Measurements from ENCODE around the gene SEPTIN1.
A peak's percentile ranks its signal among the peaks of the same experiment; 100 is the strongest.

SEPTIN1 gene

DNA sequence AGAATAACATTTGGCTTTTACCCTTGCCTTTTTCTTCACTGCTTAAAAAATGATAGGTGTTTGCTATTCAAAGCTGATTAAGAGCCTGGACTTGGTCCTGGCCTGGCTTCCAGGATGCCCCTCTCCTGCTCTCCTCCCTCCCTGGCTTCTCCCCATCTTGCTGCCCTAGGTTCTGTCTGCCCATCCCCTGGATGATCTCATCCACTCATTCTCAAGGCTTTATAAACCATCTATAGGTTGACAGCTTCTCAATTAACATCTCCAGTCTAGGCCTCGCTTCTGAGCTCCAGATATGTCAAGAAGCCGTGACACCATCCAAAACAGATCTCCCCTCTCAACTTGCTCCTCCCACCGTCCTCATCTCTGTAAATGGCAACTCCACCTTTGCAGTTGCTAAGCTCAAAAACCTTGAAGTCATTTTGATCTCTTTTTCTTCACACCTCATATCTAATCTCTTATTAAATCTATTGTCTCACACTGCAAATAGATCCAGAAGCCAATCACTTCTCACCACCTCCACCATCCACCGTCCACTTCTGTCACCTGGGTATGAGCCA is 33.8 kb upstream of the SEPTIN1 start:
- TF ChIP-seq, protein P1, sequence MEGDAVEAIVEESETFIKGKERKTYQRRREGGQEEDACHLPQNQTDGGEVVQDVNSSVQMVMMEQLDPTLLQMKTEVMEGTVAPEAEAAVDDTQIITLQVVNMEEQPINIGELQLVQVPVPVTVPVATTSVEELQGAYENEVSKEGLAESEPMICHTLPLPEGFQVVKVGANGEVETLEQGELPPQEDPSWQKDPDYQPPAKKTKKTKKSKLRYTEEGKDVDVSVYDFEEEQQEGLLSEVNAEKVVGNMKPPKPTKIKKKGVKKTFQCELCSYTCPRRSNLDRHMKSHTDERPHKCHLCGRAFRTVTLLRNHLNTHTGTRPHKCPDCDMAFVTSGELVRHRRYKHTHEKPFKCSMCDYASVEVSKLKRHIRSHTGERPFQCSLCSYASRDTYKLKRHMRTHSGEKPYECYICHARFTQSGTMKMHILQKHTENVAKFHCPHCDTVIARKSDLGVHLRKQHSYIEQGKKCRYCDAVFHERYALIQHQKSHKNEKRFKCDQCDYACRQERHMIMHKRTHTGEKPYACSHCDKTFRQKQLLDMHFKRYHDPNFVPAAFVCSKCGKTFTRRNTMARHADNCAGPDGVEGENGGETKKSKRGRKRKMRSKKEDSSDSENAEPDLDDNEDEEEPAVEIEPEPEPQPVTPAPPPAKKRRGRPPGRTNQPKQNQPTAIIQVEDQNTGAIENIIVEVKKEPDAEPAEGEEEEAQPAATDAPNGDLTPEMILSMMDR (IDR thresholded peaks at IDR 0.05; ENCODE audit: low read length) = no peak
- no peak for TF ChIP-seq EZH2 (IDR thresholded peaks at IDR 0.05; ENCODE audit: borderline replicate concordance, low read length)
- Histone ChIP-seq H3K79me2 (ENCODE audit: insufficient read depth, low read length) (no peaks in the 10 kb centered on the region), H3K9ac (ENCODE audit: low read length) (no peak overlapping the region; the same call in 1 of the 2 replicates), H3K27ac (ENCODE audit: low read depth, low read length, poor library complexity, severe bottlenecking) (peak overlapping the region; percentile 26), H3K4me2 (ENCODE audit: low read length) (no peak overlapping the region), H3K4me3 (ENCODE audit: low read depth, low read length, poor library complexity, severe bottlenecking) (no peak overlapping the region), H3K4me1 (ENCODE audit: insufficient read depth, low read length, severe bottlenecking) (peaks cover 19% of the 10 kb centered on the region), H3F3A (ENCODE audit: insufficient read depth, low read length) (no peaks in the 10 kb centered on the region), H4K20me1 (ENCODE audit: insufficient read depth, low read length) (no peaks in the 10 kb centered on the region), H3K9me3 (ENCODE audit: low read length) (no peaks in the 10 kb centered on the region), H2AFZ (ENCODE audit: low read length) (no peak overlapping the region), H3K27me3 (ENCODE audit: insufficient read depth, low read length) (no peaks in the 10 kb centered on the region), H3K36me3 (ENCODE audit: insufficient read depth, low read length) (peaks cover 45% of the 10 kb centered on the region), H3K9me2 (ENCODE audit: low read depth, low read length) (no peaks in the 10 kb centered on the region)

DNA sequence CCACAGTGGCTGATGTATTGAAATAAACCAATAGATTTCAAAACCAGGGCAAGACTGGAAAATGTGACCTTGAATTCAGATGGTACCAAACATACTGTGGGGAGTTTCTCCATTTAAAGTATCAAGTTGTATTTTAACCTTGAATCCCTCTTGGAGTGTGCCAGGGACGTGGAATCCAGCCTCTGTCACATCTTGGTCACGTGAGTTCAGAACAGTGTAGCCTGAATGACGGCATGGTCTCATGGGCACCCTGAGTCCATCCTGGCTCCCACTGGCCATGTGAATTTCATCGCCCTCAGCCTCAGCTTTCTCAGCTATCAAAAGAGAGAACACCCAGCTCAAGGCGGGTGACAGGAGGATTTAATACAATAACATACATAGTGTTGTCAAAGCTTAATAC is 31.8 kb upstream of the SEPTIN1 start:
- H3K9me2 ChIP-seq (ENCODE audit: low read depth, low read length) = no peaks in the 10 kb centered on the region
- no peak overlapping the region for H3K27ac ChIP-seq (ENCODE audit: low read depth, low read length, poor library complexity, severe bottlenecking)
- no peak overlapping the region for H3K4me3 ChIP-seq (ENCODE audit: low read depth, low read length, poor library complexity, severe bottlenecking)
- no peak overlapping the region for H2AFZ ChIP-seq (ENCODE audit: low read length)
- H3K27me3 ChIP-seq (ENCODE audit: insufficient read depth, low read length) = no peaks in the 10 kb centered on the region
- peaks cover 42% of the 10 kb centered on the region; the same call in 1 of the 2 replicates for H3K36me3 ChIP-seq (ENCODE audit: insufficient read depth, low read length)
- H4K20me1 ChIP-seq (ENCODE audit: insufficient read depth, low read length) = no peaks in the 10 kb centered on the region
- TF ChIP-seq, protein P1 (IDR thresholded peaks at IDR 0.05; ENCODE audit: low read length) = no peak
- no peak for TF ChIP-seq EZH2 (IDR thresholded peaks at IDR 0.05; ENCODE audit: borderline replicate concordance, low read length)
- peaks cover 26% of the 10 kb centered on the region for H3K4me1 ChIP-seq (ENCODE audit: insufficient read depth, low read length, severe bottlenecking)
- no peaks in the 10 kb centered on the region for H3K79me2 ChIP-seq (ENCODE audit: insufficient read depth, low read length)
- no peak overlapping the region for H3K4me2 ChIP-seq (ENCODE audit: low read length)
- H3K9me3 ChIP-seq (ENCODE audit: low read length) = no peaks in the 10 kb centered on the region
- H3K9ac ChIP-seq (ENCODE audit: low read length) = no peak overlapping the region
- no peaks in the 10 kb centered on the region for H3F3A ChIP-seq (ENCODE audit: insufficient read depth, low read length)

DNA sequence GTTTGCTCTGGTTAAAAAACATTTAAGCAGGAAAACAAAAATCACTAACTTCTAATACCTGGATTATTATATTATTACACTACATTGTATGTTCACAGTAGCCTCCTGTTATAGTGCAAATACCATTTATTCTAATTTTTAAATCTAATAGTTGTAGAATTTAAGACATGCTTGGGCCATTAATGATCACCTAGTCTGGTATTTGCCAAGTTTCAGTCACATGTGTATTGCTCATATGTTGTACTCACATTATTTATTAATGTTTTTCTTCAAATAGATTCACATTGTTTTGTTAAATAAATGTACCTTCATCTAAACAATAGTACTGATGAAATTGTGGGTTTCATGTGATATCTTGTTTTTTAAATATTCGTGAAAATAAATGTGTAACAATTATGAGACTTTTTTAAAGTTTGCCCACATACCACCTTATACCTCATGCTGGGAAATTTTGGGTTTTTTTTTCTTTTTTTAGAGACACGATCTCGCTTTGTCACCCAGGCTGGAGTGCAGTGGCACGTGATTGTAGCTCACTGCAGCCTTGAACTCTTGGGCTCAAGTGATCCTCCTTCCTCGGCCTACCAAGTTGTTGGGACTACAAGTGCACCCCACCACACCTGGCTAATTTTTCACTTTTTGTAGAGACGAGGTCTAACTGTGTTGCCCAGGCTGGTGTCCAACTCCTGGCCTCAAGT is 30.9 kb upstream of the SEPTIN1 start:
- Histone ChIP-seq H3K79me2 (ENCODE audit: insufficient read depth, low read length) (no peaks in the 10 kb centered on the region), H3K4me1 (ENCODE audit: insufficient read depth, low read length, severe bottlenecking) (peaks cover 27% of the 10 kb centered on the region), H3K9me2 (ENCODE audit: low read depth, low read length) (no peaks in the 10 kb centered on the region), H3K27me3 (ENCODE audit: insufficient read depth, low read length) (no peaks in the 10 kb centered on the region), H3K36me3 (ENCODE audit: insufficient read depth, low read length) (peaks cover 42% of the 10 kb centered on the region; the same call in 1 of the 2 replicates), H3F3A (ENCODE audit: insufficient read depth, low read length) (no peaks in the 10 kb centered on the region), H4K20me1 (ENCODE audit: insufficient read depth, low read length) (no peaks in the 10 kb centered on the region), H3K9ac (ENCODE audit: low read length) (no peak overlapping the region), H3K9me3 (ENCODE audit: low read length) (no peaks in the 10 kb centered on the region), H2AFZ (ENCODE audit: low read length) (no peak overlapping the region), H3K4me2 (ENCODE audit: low read length) (no peak overlapping the region), H3K4me3 (ENCODE audit: low read depth, low read length, poor library complexity, severe bottlenecking) (no peak overlapping the region), H3K27ac (ENCODE audit: low read depth, low read length, poor library complexity, severe bottlenecking) (no peak overlapping the region)
- TF ChIP-seq, protein P1 (IDR thresholded peaks at IDR 0.05; ENCODE audit: low read length) = no peak
- no peak for TF ChIP-seq EZH2 (IDR thresholded peaks at IDR 0.05; ENCODE audit: borderline replicate concordance, low read length)

All from OCI-LY1 (cell line).